IMR-90 (cell line): Measurements from ENCODE around the gene TECPR2. TPM values are rescaled to one million over a fixed set of nuclear protein-coding genes. Genes with fewer than 3 reads are reported as not detected.
A peak's percentile ranks its signal among the peaks of the same experiment; 100 is the strongest.

Source experiments
- ATAC-seq: fragments of 200-7000 bp; cut with Tn5 transposase; 2 replicates; pipeline ENCODE4 v1.9.1; 2020; ENCODE audit warnings: low read depth, mild to moderate bottlenecking, moderate library complexity
- BruUV-seq: library from RNA; stranded (reverse); fragments of 400-500 nt; replicated peaks from 2 replicates; lab custom pipeline; 2021; lab: Mats Ljungman, UMichigan
- CTCF ChIA-PET: fragments of 300-600 bp; formaldehyde crosslinking; extraction: SDS; loops from one replicate; lab custom pipeline; 2021; ENCODE audit warnings: antibody characterized with exemption; lab: Yijun Ruan, JAX
- POLR2A ChIA-PET: fragments of 300-600 bp; sonication (Branson Sonifier 250); formaldehyde crosslinking; loops from one replicate; lab custom pipeline; 2022; ENCODE audit warnings: antibody characterized with exemption; ENCODE audit not compliant: unreplicated experiment; lab: Charles Lee
- DNase-seq: peaks from one replicate; pipeline ENCODE4 v3.0.0; 2013
- H2AFZ ChIP-seq: replicated peaks from 2 replicates; pipeline ENCODE3; 2013; ENCODE audit warnings: low read length, mild to moderate bottlenecking; ENCODE audit not compliant: poor library complexity
- H2AK5ac ChIP-seq: 2 replicates; pipeline ENCODE4 v1.6.1; 2013; ENCODE audit warnings: low read depth, low read length, inconsistent platforms
- H2AK9ac ChIP-seq: replicated peaks from 2 replicates; pipeline ENCODE3; 2013; ENCODE audit warnings: mild to moderate bottlenecking, low read depth, low read length, moderate library complexity; ENCODE audit not compliant: poor library complexity
- H2BK120ac ChIP-seq: 2 replicates; pipeline ENCODE4 v1.6.1; 2013; ENCODE audit warnings: low read depth, low read length, inconsistent platforms
- H2BK15ac ChIP-seq: 3 replicates; pipeline ENCODE4 v1.6.1; 2013; ENCODE audit warnings: low read depth, low read length, inconsistent platforms
- H2BK20ac ChIP-seq: 2 replicates; pipeline ENCODE4 v1.6.1; 2013; ENCODE audit warnings: low read depth, mild to moderate bottlenecking, inconsistent platforms, low read length, moderate library complexity
- H2BK5ac ChIP-seq: 2 replicates; pipeline ENCODE4 v1.6.1; 2013; ENCODE audit warnings: mild to moderate bottlenecking, low read depth, low read length, inconsistent platforms; ENCODE audit not compliant: poor library complexity, severe bottlenecking
- H3K14ac ChIP-seq: replicated peaks from 2 replicates; pipeline ENCODE4 v1.6.1; 2013; ENCODE audit warnings: low read depth, low read length, inconsistent platforms
- H3K18ac ChIP-seq: 2 replicates; pipeline ENCODE4 v1.6.1; 2013; ENCODE audit warnings: low read depth, low read length, control low read depth
- H3K23ac ChIP-seq: 2 replicates; pipeline ENCODE4 v1.6.1; 2013; ENCODE audit warnings: low read depth, low read length, inconsistent platforms
- H3K27ac ChIP-seq: 2 replicates; pipeline ENCODE4 v1.5.1; 2013; ENCODE audit warnings: mild to moderate bottlenecking, control low read depth, low read length; ENCODE audit not compliant: insufficient read depth
- H3K27me3 ChIP-seq: 2 replicates; pipeline ENCODE4 v1.6.1; 2013; ENCODE audit warnings: low read length; ENCODE audit not compliant: control insufficient read depth, insufficient read depth
- H3K36me3 ChIP-seq: 2 replicates; pipeline ENCODE4 v1.6.1; 2013; ENCODE audit warnings: low read length, mixed read lengths; ENCODE audit not compliant: control insufficient read depth, insufficient read depth
- H3K4ac ChIP-seq: 2 replicates; pipeline ENCODE4 v1.6.1; 2013; ENCODE audit warnings: low read depth, low read length, inconsistent platforms
- H3K4me1 ChIP-seq: 2 replicates; pipeline ENCODE4 v1.6.1; 2013; ENCODE audit warnings: low read length, mixed read lengths; ENCODE audit not compliant: control insufficient read depth, insufficient read depth
- H3K4me2 ChIP-seq: 2 replicates; pipeline ENCODE4 v1.6.1; 2013; ENCODE audit warnings: low read depth, mild to moderate bottlenecking, control low read depth, low read length, moderate library complexity
- H3K4me3 ChIP-seq: 2 replicates; pipeline ENCODE4 v1.5.1; 2013; ENCODE audit warnings: low read depth, mild to moderate bottlenecking, control low read depth, low read length, moderate library complexity; ENCODE audit not compliant: insufficient read depth
- H3K56ac ChIP-seq: 2 replicates; pipeline ENCODE4 v1.6.1; 2013; ENCODE audit warnings: low read length, inconsistent platforms; ENCODE audit not compliant: insufficient read depth; ENCODE audit errors: extremely low read depth
- H3K79me1 ChIP-seq, 2 experiments: 2 replicates each; pipeline ENCODE4 v1.6.1; 2013; ENCODE audit warnings: low read length in 2 of 2, inconsistent platforms in 1 of 2, low read depth in 1 of 2
- H3K9ac ChIP-seq: 2 replicates; pipeline ENCODE4 v1.6.1; 2013; ENCODE audit warnings: low read depth, low read length, control low read depth
- H3K9me1 ChIP-seq: 2 replicates; pipeline ENCODE4 v1.6.1; 2013; ENCODE audit warnings: low read length, inconsistent platforms; ENCODE audit not compliant: insufficient read depth
- H3K9me3 ChIP-seq: 2 replicates; pipeline ENCODE4 v1.6.1; 2013; ENCODE audit warnings: low read length; ENCODE audit not compliant: control insufficient read depth, insufficient read depth
- H4K20me1 ChIP-seq: 2 replicates; pipeline ENCODE4 v1.6.1; 2013; ENCODE audit warnings: low read length, inconsistent platforms; ENCODE audit not compliant: insufficient read depth
- H4K5ac ChIP-seq: 2 replicates; pipeline ENCODE4 v1.6.1; 2013; ENCODE audit warnings: mild to moderate bottlenecking, low read depth, low read length, control low read depth
- H4K8ac ChIP-seq, 2 experiments: 2 replicates each; pipeline ENCODE4 v1.6.1; 2013; ENCODE audit warnings: low read depth in 2 of 2, low read length in 2 of 2, control low read depth in 1 of 2, inconsistent platforms in 1 of 2
- H4K91ac ChIP-seq: 2 replicates; pipeline ENCODE4 v1.6.1; 2013; ENCODE audit warnings: low read depth, low read length, inconsistent platforms; ENCODE audit not compliant: insufficient read depth
- BHLHE40 ChIP-seq: fragments of 150-350 bp; IDR thresholded peaks from 2 replicates; pipeline ENCODE4 v1.6.1; 2016; ENCODE audit warnings: mild to moderate bottlenecking, low read depth, low read length
- CHD1 ChIP-seq: IDR thresholded peaks from 2 replicates; pipeline ENCODE4 v1.6.1; 2012; ENCODE audit warnings: low read depth, low read length, improper control_type of control experiment
- ELK1 ChIP-seq: fragments of 150-350 bp; IDR thresholded peaks from 2 replicates; pipeline ENCODE4 v1.6.1; 2016; ENCODE audit warnings: low read depth, mild to moderate bottlenecking, low read length, moderate library complexity, borderline replicate concordance
- FOS ChIP-seq: fragments of 150-350 bp; IDR thresholded peaks from 2 replicates; pipeline ENCODE4 v1.6.1; 2016; ENCODE audit warnings: low read depth, low read length
- MAZ ChIP-seq: IDR thresholded peaks from 2 replicates; pipeline ENCODE4 v1.6.1; 2012; ENCODE audit warnings: low read depth, mild to moderate bottlenecking, low read length, improper control_type of control experiment, moderate library complexity, borderline replicate concordance
- MXI1 ChIP-seq: IDR thresholded peaks from 2 replicates; pipeline ENCODE4 v1.6.1; 2012; ENCODE audit warnings: low read depth, mild to moderate bottlenecking, low read length, moderate library complexity, borderline replicate concordance
- POLR2A ChIP-seq: IDR thresholded peaks from 2 replicates; pipeline ENCODE4 v1.6.1; 2012; ENCODE audit warnings: mild to moderate bottlenecking, low read depth, low read length
- RCOR1 ChIP-seq: IDR thresholded peaks from 2 replicates; pipeline ENCODE4 v1.6.1; 2012; ENCODE audit warnings: mild to moderate bottlenecking, low read length, improper control_type of control experiment; ENCODE audit not compliant: insufficient replicate concordance
- SMC3 ChIP-seq: fragments of 150-350 bp; IDR thresholded peaks from 2 replicates; pipeline ENCODE4 v1.6.1; 2016; ENCODE audit warnings: low read depth, mild to moderate bottlenecking, antibody characterized with exemption, low read length, moderate library complexity
- USF2 ChIP-seq: fragments of 150-350 bp; IDR thresholded peaks from 2 replicates; pipeline ENCODE4 v1.6.1; 2017; ENCODE audit warnings: mild to moderate bottlenecking, antibody characterized with exemption, low read length, low read depth
- WGBS, 2 experiments: methylation state at CpG; one replicate each; pipeline versions ENCODE4 v1.1.5 to v1.1.7; 2013; ENCODE audit warnings: missing lambda C conversion rate in 2 of 2; ENCODE audit not compliant: insufficient read length in 1 of 2; ENCODE audit errors: extremely low coverage in 2 of 2; 5-methylcytosine and 5-hydroxymethylcytosine counted together
- dilution Hi-C: fragments of 300-500 bp; cut with HindIII; formaldehyde crosslinking; loops from one replicate; pipeline ENCODE4 v1.14.3; 2018; ENCODE audit warnings: low sequenced_read_pairs; ENCODE audit not compliant: unreplicated experiment
- in situ Hi-C: fragments of 300-500 bp; cut with MboI; formaldehyde crosslinking; loops from 3 replicates; pipeline ENCODE4 v1.14.3; 2019; ENCODE audit warnings: low sequenced_read_pairs, inconsistent platforms, mixed read lengths
- intact Hi-C: fragments of 100-400 bp; cut with micrococcal nuclease; formaldehyde crosslinking; loops from 2 replicates; pipeline ENCODE4 v1.10.0; 2022
- polyA plus RNA-seq, 3 experiments: library from polyadenylated mRNA; depleted of rRNA; stranded (reverse); fragments of >200 nt; gene quantifications; 2 replicates each; pipeline ENCODE4 v1.2.3, GENCODE V29; 2012; ENCODE audit warnings: low replicate concordance in 1 of 3
- total RNA-seq: library from RNA; depleted of rRNA; stranded (reverse); fragments of >200 nt; gene quantifications from 2 replicates; pipeline ENCODE4 v1.2.3, GENCODE V29; 2012
- TF ChIP-seq, protein P1 (sequence below): conservative IDR thresholded peaks from 2 replicates; pipeline ENCODE4 v1.5.1; 2012; ENCODE audit warnings: mild to moderate bottlenecking, low read depth, low read length, improper control_type of control experiment

Gene TECPR2
- total and polyA plus RNA-seq, 2 of the 4 experiments (the other 2 are of a cell fraction): 9.5 to 11.7 TPM

- BruUV-seq: no TSS peak
Observed at GRCh38 chr14:102537981-102538601, 175.3 kb downstream of the TECPR2 start.

More at GRCh38 chr14:102537981-102538601, 175.3 kb downstream of the TECPR2 start:
- dilution Hi-C loops (no loop called here), in situ Hi-C loops (no loop called here), intact Hi-C loops (no loop called here)
- H3K56ac ChIP-seq: no peak overlapping the region; the same call in 1 of the 2 replicates
- no peak overlapping the region for H2AK5ac ChIP-seq
- no peak overlapping the region for H2BK20ac ChIP-seq
- H2BK120ac ChIP-seq: no peak overlapping the region
- H3K14ac ChIP-seq: no peak overlapping the region
- H3K23ac ChIP-seq: no peak overlapping the region
- H3K18ac ChIP-seq: no peak overlapping the region; the same call in 1 of the 2 replicates
- no peak overlapping the region for H2BK5ac ChIP-seq
- WGBS, 2 experiments: 60% methylated on average over 5 of the region's 15 CpGs; no CpG with 5 or more reads in 1 of the 2 experiments
- ChIA-PET POLR2A (no interaction called here), CTCF (no interaction called here)
- no peak overlapping the region for H3K4ac ChIP-seq
- no peak for TF ChIP-seq ELK1
- no peak for TF ChIP-seq FOS
- no peak for TF ChIP-seq USF2
- TF ChIP-seq MXI1: no peak
- TF ChIP-seq, protein P1, sequence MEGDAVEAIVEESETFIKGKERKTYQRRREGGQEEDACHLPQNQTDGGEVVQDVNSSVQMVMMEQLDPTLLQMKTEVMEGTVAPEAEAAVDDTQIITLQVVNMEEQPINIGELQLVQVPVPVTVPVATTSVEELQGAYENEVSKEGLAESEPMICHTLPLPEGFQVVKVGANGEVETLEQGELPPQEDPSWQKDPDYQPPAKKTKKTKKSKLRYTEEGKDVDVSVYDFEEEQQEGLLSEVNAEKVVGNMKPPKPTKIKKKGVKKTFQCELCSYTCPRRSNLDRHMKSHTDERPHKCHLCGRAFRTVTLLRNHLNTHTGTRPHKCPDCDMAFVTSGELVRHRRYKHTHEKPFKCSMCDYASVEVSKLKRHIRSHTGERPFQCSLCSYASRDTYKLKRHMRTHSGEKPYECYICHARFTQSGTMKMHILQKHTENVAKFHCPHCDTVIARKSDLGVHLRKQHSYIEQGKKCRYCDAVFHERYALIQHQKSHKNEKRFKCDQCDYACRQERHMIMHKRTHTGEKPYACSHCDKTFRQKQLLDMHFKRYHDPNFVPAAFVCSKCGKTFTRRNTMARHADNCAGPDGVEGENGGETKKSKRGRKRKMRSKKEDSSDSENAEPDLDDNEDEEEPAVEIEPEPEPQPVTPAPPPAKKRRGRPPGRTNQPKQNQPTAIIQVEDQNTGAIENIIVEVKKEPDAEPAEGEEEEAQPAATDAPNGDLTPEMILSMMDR: no peak
- TF ChIP-seq SMC3: no peak
- TF ChIP-seq POLR2A: no peak
- TF ChIP-seq RCOR1: no peak
- TF ChIP-seq CHD1: no peak
- no peak for TF ChIP-seq MAZ
- no peak for TF ChIP-seq BHLHE40
- no peak overlapping the region for H3K4me2 ChIP-seq
- no peaks in the 10 kb centered on the region for H3K36me3 ChIP-seq
- H4K8ac ChIP-seq: no peak overlapping the region
- peaks cover 7% of the 10 kb centered on the region; the same call in 1 of the 2 replicates for H3K4me1 ChIP-seq
- H2BK15ac ChIP-seq: no peak overlapping the region
- H2AFZ ChIP-seq: peak overlapping the region; percentile 63
- no peaks in the 10 kb centered on the region for H4K20me1 ChIP-seq
- no peak overlapping the region for H4K5ac ChIP-seq
- H3K27ac ChIP-seq: no peak overlapping the region
- no peak overlapping the region for H2AK9ac ChIP-seq
- H3K27me3 ChIP-seq: peaks cover 3% of the 10 kb centered on the region; the same call in 1 of the 2 replicates
- no peak overlapping the region for H3K4me3 ChIP-seq
- DNase-seq (no peak), ATAC-seq (no peak)
- no peaks in the 10 kb centered on the region for H3K9me3 ChIP-seq
- no peaks in the 10 kb centered on the region; the same call in 1 of the 2 replicates for H3K9me1 ChIP-seq
- H4K91ac ChIP-seq: no peak overlapping the region
- H3K9ac ChIP-seq: no peak overlapping the region
- H3K79me1 ChIP-seq: no peaks in the 10 kb centered on the region
